Mesenchymal stem cell (in vitro differentiated cells and primary cell): Measurements from ENCODE around the gene TOM1L2.

Experiments used
- DNase-seq: peaks from one replicate; pipeline ENCODE4 v3.0.0-alpha.2; 2013
- H2AFZ ChIP-seq: one replicate; pipeline ENCODE4 v1.6.1; 2013; ENCODE audit warnings: low read depth, mild to moderate bottlenecking, control low read depth, inconsistent platforms, low read length, moderate library complexity
- H2AK5ac ChIP-seq: 2 replicates; pipeline ENCODE4 v1.6.1; 2013; ENCODE audit warnings: low read length, moderate library complexity, mild to moderate bottlenecking, inconsistent platforms; ENCODE audit not compliant: severe bottlenecking
- H2BK120ac ChIP-seq: one replicate; pipeline ENCODE4 v1.6.1; 2013; ENCODE audit warnings: low read depth, mild to moderate bottlenecking, inconsistent platforms, low read length, moderate library complexity
- H2BK12ac ChIP-seq, 2 experiments: one replicate each; pipeline ENCODE4 v1.6.1; 2013; ENCODE audit warnings: inconsistent platforms in 2 of 2, low read length in 2 of 2, mild to moderate bottlenecking in 2 of 2, moderate library complexity in 2 of 2, control low read depth in 1 of 2
- H2BK15ac ChIP-seq: one replicate; pipeline ENCODE4 v1.6.1; 2013; ENCODE audit warnings: mild to moderate bottlenecking, low read depth, inconsistent platforms; ENCODE audit not compliant: poor library complexity, severe bottlenecking
- H2BK5ac ChIP-seq: 2 replicates; pipeline ENCODE4 v1.6.1; 2013; ENCODE audit warnings: low read depth, mild to moderate bottlenecking, low read length, control low read depth, inconsistent platforms; ENCODE audit not compliant: poor library complexity, severe bottlenecking
- H3K14ac ChIP-seq, 2 experiments: one replicate each; pipeline ENCODE4 v1.6.1; 2013; ENCODE audit warnings: inconsistent platforms in 2 of 2, low read length in 2 of 2, control low read depth in 1 of 2, mild to moderate bottlenecking in 1 of 2, moderate library complexity in 1 of 2
- H3K18ac ChIP-seq, 2 experiments: one replicate each; pipeline ENCODE4 v1.6.1; 2013; ENCODE audit warnings: inconsistent platforms in 2 of 2, low read length in 2 of 2, control low read depth in 1 of 2, low read depth in 1 of 2, mild to moderate bottlenecking in 1 of 2
- H3K23ac ChIP-seq, 2 experiments: one replicate each; pipeline ENCODE4 v1.6.1; 2013; ENCODE audit warnings: inconsistent platforms in 2 of 2, low read length in 2 of 2, mild to moderate bottlenecking in 2 of 2, moderate library complexity in 2 of 2, control low read depth in 1 of 2
- H3K27ac ChIP-seq: 2 replicates; pipeline ENCODE4 v1.5.1; 2013; ENCODE audit warnings: mild to moderate bottlenecking, moderate library complexity, low read length, control low read depth, inconsistent platforms; ENCODE audit not compliant: poor library complexity, severe bottlenecking
- H3K27me3 ChIP-seq, 2 experiments: 2 replicates each; pipeline versions ENCODE4 v1.6.1 to v1.7.0; 2013; ENCODE audit warnings: low read length in 2 of 2, mild to moderate bottlenecking in 2 of 2, moderate library complexity in 2 of 2, control low read depth in 1 of 2, inconsistent platforms in 1 of 2; ENCODE audit not compliant: control insufficient read depth in 1 of 2, insufficient read depth in 1 of 2
- H3K36me3 ChIP-seq, 2 experiments: 2 replicates each; pipeline versions ENCODE4 v1.6.1 to v1.7.0; 2013; ENCODE audit warnings: low read length in 2 of 2, control low read depth in 1 of 2, inconsistent platforms in 1 of 2, low read depth in 1 of 2, mild to moderate bottlenecking in 1 of 2; ENCODE audit not compliant: insufficient read depth in 2 of 2, control insufficient read depth in 1 of 2
- H3K4ac ChIP-seq, 2 experiments: one replicate each; pipeline ENCODE4 v1.6.1; 2013; ENCODE audit warnings: inconsistent platforms in 2 of 2, low read length in 2 of 2, mild to moderate bottlenecking in 2 of 2, moderate library complexity in 2 of 2, control low read depth in 1 of 2, low read depth in 1 of 2
- H3K4me1 ChIP-seq: 2 replicates; pipeline ENCODE4 v1.6.1; 2013; ENCODE audit warnings: low read depth, low read length, control low read depth; ENCODE audit not compliant: control insufficient read depth, insufficient read depth
- H3K4me2 ChIP-seq: 2 replicates; pipeline ENCODE4 v1.6.1; 2013; ENCODE audit warnings: low read length, mild to moderate bottlenecking, inconsistent platforms; ENCODE audit not compliant: poor library complexity, severe bottlenecking
- H3K4me3 ChIP-seq, 2 experiments: 2 replicates each; pipeline versions ENCODE4 v1.5.1 to v1.7.0; 2013; ENCODE audit warnings: low read length in 2 of 2, mild to moderate bottlenecking in 2 of 2, control low read depth in 1 of 2, low read depth in 1 of 2; ENCODE audit not compliant: insufficient read depth in 1 of 2
- H3K79me1 ChIP-seq: replicated peaks from 2 replicates; pipeline ENCODE4 v1.6.1; 2013; ENCODE audit warnings: mild to moderate bottlenecking, control low read depth, low read length, inconsistent platforms; ENCODE audit not compliant: poor library complexity, severe bottlenecking
- H3K9ac ChIP-seq: 2 replicates; pipeline ENCODE4 v1.7.0; 2013; ENCODE audit warnings: mild to moderate bottlenecking, low read length, moderate library complexity
- H3K9me3 ChIP-seq: 2 replicates; pipeline ENCODE4 v1.7.0; 2013; ENCODE audit warnings: mild to moderate bottlenecking, low read length; ENCODE audit not compliant: control insufficient read depth
- H4K8ac ChIP-seq: one replicate; pipeline ENCODE4 v1.6.1; 2013; ENCODE audit warnings: inconsistent platforms, mild to moderate bottlenecking, low read length, moderate library complexity
- H4K91ac ChIP-seq: one replicate; pipeline ENCODE4 v1.6.1; 2013; ENCODE audit warnings: mild to moderate bottlenecking, low read length, inconsistent platforms
- WGBS: methylation state at CpG from one replicate; pipeline ENCODE4 v1.1.7; 2013; ENCODE audit warnings: mixed read lengths; 5-methylcytosine and 5-hydroxymethylcytosine counted together

Gene TOM1L2

DNA sequence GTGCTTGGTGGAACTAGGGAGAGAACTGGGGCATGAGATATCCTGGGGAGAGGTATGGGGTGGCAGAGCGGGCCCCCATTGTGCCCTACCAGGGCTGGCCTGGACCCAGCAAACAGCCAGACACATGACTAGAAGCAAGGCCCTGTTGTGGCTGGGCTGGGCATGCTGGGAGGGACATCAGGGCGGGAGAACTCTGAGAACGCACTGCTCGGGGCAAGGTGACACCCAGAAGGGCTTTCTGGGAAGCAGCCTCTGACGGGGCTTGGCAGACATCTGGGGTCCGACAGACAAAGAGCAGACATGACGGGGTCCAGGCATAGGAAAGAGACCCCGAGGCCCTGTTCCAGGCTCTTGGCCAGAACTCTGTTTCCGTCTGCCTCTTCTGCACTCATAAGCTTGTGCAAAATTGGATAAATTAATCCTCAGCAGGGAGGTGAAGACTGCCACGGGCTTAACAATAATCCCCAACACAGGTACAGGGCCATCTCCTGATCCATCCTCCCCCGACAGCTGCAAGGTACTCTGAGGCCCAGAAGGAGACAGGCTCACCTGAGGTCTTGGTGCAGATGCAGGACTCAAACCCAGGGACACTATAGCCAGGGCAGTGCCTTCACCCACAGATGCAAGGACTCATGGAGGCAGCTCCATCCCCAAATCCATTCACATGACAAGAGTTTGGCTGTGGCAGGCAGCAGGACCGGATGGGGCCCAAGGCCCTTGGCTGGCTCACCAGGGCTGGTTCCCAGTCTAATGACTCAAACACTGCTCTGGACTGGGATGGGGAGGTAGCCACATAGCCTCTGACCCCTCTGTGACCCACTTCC is 140.8 kb downstream of the TOM1L2 start:
- Histone ChIP-seq H4K91ac (peak overlapping the region; percentile 18), H3K27me3 (no peaks in the 10 kb centered on the region), H2AK5ac (no peak overlapping the region), H3K9ac (peak overlapping the region; percentile 27), H3K79me1 (peaks cover 50% of the 10 kb centered on the region), H2BK15ac (no peak overlapping the region), H3K4me1 (peaks cover 28% of the 10 kb centered on the region), H2AFZ (no peak overlapping the region), H3K4ac (no peak overlapping the region), H3K9me3 (no peaks in the 10 kb centered on the region), H2BK120ac (no peak overlapping the region), H3K27ac (no peak overlapping the region), H3K4me3 (no peak overlapping the region), H2BK5ac (no peak overlapping the region), H3K4me2 (no peak overlapping the region), H3K36me3 (peaks cover 25 to 32% of the 10 kb centered on the region in 2 experiments), H3K23ac (no peak overlapping the region), H3K14ac (peak overlapping the region in 1 of 2 experiments; percentile 86), H2BK12ac (peak overlapping the region in 1 of 2 experiments; percentile 12), H3K18ac (peak overlapping the region in 1 of 2 experiments; percentile 59), H4K8ac (peak overlapping the region; percentile 24)
- DNase-seq = no peak
- 88% methylated on average over 12 of the region's 12 CpGs for WGBS

- no peak overlapping the region for H2AK5ac ChIP-seq
- no peak overlapping the region for H3K14ac ChIP-seq
- peaks cover 27% of the 10 kb centered on the region for H3K4me1 ChIP-seq
- peaks cover 25 to 32% of the 10 kb centered on the region in 2 experiments for H3K36me3 ChIP-seq
- no peaks in the 10 kb centered on the region for H3K27me3 ChIP-seq
- H3K4me3 ChIP-seq = no peak overlapping the region
- H2AFZ ChIP-seq = no peak overlapping the region
- H2BK12ac ChIP-seq = no peak overlapping the region
- H3K9ac ChIP-seq = no peak overlapping the region
- H2BK5ac ChIP-seq = no peak overlapping the region
- no peak overlapping the region for H2BK120ac ChIP-seq
- H3K4ac ChIP-seq = no peak overlapping the region
- no peaks in the 10 kb centered on the region for H3K9me3 ChIP-seq
- H3K79me1 ChIP-seq = peaks cover 50% of the 10 kb centered on the region
- no peak for DNase-seq
- H4K8ac ChIP-seq = no peak overlapping the region
- H2BK15ac ChIP-seq = no peak overlapping the region
- H4K91ac ChIP-seq = peak overlapping the region; percentile 18
- peak overlapping the region in 1 of 2 experiments; percentile 54 for H3K23ac ChIP-seq
- H3K18ac ChIP-seq = peak overlapping the region in 1 of 2 experiments; percentile 79
- H3K27ac ChIP-seq = no peak overlapping the region
- H3K4me2 ChIP-seq = no peak overlapping the region
- WGBS = 55% methylated on average over 6 of the region's 6 CpGs
Observed at GRCh38 chr17:17830740-17831207, 141.4 kb downstream of the TOM1L2 start.

- Histone ChIP-seq H2BK15ac (no peak overlapping the region), H2BK5ac (no peak overlapping the region), H3K36me3 (peaks cover 25 to 32% of the 10 kb centered on the region in 2 experiments), H3K14ac (no peak overlapping the region), H2BK12ac (no peak overlapping the region), H3K18ac (no peak overlapping the region), H4K91ac (no peak overlapping the region), H3K4ac (no peak overlapping the region), H4K8ac (no peak overlapping the region), H3K9me3 (no peaks in the 10 kb centered on the region), H3K79me1 (peaks cover 48% of the 10 kb centered on the region), H2BK120ac (no peak overlapping the region), H3K4me3 (no peak overlapping the region), H3K23ac (no peak overlapping the region), H2AFZ (no peak overlapping the region), H3K9ac (no peak overlapping the region), H3K4me1 (peaks cover 24% of the 10 kb centered on the region), H3K4me2 (no peak overlapping the region), H3K27ac (no peak overlapping the region), H2AK5ac (no peak overlapping the region), H3K27me3 (no peaks in the 10 kb centered on the region)
- no peak for DNase-seq
- 98% methylated on average over 2 of the region's 2 CpGs for WGBS
Observed at GRCh38 chr17:17830269-17830567, 142.0 kb downstream of the TOM1L2 start.

GRCh38 chr17:17827826-17828621 is 144.2 kb downstream of the TOM1L2 start:
- peaks cover 34% of the 10 kb centered on the region for H3K4me1 ChIP-seq
- H3K9ac ChIP-seq = no peak overlapping the region
- H3K36me3 ChIP-seq = peaks cover 25 to 32% of the 10 kb centered on the region in 2 experiments
- H2BK12ac ChIP-seq = no peak overlapping the region
- 89% methylated on average over 13 of the region's 13 CpGs for WGBS
- H3K9me3 ChIP-seq = no peaks in the 10 kb centered on the region
- H3K23ac ChIP-seq = no peak overlapping the region
- no peak overlapping the region for H2AFZ ChIP-seq
- H2BK120ac ChIP-seq = no peak overlapping the region
- H3K27ac ChIP-seq = no peak overlapping the region
- no peak overlapping the region for H2BK5ac ChIP-seq
- no peak overlapping the region for H4K91ac ChIP-seq
- H2BK15ac ChIP-seq = peak overlapping the region; percentile 52
- DNase-seq = no peak
- no peak overlapping the region for H3K4ac ChIP-seq
- H3K4me3 ChIP-seq = peak overlapping the region in 1 of 2 experiments; percentile 19
- peak overlapping the region in 1 of 2 experiments; percentile 53 for H3K14ac ChIP-seq
- peak overlapping the region; percentile 23 for H4K8ac ChIP-seq
- H2AK5ac ChIP-seq = no peak overlapping the region
- no peak overlapping the region for H3K4me2 ChIP-seq
- H3K79me1 ChIP-seq = peaks cover 59% of the 10 kb centered on the region
- no peak overlapping the region for H3K18ac ChIP-seq
- H3K27me3 ChIP-seq = no peaks in the 10 kb centered on the region
